ENCODE data around the gene CCDC88C.
"Not testable (repeated sequence)": the region's sequence is repeated elsewhere in the genome, so short reads cannot be mapped to it uniquely, and the experiment has no call there.

Gene CCDC88C, protein sequence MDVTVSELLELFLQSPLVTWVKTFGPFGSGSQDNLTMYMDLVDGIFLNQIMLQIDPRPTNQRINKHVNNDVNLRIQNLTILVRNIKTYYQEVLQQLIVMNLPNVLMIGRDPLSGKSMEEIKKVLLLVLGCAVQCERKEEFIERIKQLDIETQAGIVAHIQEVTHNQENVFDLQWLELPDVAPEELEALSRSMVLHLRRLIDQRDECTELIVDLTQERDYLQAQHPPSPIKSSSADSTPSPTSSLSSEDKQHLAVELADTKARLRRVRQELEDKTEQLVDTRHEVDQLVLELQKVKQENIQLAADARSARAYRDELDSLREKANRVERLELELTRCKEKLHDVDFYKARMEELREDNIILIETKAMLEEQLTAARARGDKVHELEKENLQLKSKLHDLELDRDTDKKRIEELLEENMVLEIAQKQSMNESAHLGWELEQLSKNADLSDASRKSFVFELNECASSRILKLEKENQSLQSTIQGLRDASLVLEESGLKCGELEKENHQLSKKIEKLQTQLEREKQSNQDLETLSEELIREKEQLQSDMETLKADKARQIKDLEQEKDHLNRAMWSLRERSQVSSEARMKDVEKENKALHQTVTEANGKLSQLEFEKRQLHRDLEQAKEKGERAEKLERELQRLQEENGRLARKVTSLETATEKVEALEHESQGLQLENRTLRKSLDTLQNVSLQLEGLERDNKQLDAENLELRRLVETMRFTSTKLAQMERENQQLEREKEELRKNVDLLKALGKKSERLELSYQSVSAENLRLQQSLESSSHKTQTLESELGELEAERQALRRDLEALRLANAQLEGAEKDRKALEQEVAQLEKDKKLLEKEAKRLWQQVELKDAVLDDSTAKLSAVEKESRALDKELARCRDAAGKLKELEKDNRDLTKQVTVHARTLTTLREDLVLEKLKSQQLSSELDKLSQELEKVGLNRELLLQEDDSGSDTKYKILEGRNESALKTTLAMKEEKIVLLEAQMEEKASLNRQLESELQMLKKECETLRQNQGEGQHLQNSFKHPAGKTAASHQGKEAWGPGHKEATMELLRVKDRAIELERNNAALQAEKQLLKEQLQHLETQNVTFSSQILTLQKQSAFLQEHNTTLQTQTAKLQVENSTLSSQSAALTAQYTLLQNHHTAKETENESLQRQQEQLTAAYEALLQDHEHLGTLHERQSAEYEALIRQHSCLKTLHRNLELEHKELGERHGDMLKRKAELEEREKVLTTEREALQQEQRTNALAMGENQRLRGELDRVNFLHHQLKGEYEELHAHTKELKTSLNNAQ (N-terminal part only)

DNA sequence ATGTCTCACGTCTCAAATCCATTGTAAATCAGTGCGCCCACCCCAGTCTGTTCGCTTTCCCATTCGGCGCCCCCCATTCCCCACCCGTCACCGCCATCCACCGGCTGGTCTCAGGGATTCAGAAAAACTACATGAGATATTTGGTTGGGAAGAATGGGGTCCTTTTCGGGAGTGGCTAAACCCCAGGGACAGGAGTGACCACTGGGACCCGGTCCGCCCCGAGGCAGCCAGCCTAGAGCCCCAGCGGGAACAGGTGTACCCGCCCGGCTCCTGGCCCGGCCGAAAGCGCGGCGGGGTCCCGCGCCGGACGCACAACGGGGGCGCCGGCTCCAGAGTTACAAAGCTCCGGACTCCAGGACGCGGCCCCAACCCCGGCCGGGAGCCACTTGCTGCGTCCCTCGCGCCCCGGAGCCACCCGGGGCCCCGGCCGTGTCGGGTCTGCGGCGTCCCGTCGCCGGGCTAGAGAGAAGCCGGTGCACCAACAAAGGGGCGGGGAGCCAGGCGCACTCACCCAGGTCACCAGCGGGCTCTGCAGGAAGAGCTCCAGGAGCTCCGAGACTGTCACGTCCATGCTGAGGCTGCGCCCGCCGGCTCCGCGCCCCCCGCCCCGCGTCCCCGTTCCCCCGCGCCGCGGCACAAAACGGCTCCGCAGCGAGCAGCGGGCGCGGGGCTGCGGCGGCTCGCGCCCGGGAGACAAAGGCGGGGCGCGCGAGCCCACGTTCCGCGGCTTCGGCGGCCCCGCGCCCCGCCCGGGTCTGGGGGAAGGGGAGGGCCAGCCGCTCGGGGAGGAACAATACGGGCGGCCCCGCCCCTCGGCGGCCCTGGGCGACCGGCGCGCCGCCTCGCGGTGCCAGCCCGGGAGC, at the start of gene CCDC88C:
Gene CCDC88C (minus strand): TSS at position 701 of the 863 bp plus-strand sequence. CDS start 130 bp downstream, at position 571.
- peak; percentile 79 for DNase-seq

GRCh38 chr14:91466192-91466591, 48.6 kb upstream of the CCDC88C start:
- no peak for DNase-seq

DNA sequence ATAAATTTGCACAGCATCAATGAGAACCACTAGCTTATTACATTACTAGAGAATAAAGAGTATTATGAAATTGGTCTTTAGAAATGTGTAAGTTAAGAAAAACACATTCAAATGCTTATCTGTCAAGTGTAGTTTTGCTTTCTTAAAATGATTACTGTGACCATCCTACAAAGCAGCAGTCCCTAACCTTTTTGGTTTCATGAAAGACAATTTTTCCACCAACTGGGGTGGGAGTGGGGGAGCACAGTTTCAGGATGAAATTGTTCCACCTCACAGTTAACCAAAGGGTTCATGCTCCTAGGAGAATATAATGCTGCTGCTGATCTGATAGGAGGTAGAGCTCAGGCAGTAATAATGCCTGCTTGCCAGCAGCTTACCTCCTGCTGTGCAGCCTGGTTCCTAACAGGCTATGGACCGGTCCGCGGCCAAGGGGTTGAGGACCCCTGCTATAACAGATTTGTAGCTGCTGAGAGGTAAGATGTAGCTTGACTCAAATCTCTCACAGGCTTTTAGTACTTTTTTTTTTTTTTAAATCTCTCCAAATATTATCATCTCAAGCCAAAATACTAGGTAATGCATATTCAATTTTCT, 47.1 kb upstream of the CCDC88C start:
- peak in 1 of 2 donors; percentile 17 for DNase-seq

DNA sequence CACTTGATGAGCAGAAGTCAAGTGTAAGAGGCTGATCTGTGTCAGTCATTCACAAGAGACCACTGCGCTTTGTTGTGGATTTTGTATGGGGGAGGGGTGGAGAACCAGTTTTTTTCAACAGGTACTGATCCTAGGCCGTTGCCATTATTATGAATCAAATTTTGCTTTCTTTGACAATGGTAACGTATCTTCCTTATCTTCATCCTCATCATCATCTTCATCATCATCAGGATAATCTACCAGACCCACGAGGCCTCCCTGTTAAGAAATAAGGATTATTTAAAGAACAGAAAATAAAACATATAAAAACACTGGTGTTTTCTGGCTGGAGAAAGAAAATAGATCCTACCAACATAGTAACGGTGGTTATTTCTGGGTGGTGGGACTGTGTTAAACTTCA, 41.0 kb upstream of the CCDC88C start:
- no peak for DNase-seq

DNA sequence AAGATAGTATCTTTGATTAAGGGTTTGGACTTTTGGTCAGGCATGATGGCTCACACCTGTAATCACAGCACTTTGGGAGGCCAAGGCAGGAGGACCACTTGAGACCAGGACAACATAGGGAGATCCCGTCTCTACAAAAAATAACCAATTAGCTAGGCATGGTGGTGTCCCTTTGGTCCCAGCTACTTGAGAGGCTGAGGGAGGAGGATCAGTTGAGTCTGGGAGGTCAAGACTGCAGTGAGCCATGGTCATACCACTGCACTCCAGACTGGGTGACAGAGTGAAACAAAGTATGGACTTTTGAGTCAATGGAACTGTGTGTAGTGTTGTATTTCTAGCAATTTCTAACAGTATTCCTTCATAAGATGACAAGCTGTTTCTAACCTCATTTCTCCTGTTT, 38.7 kb upstream of the CCDC88C start:
- no peak for DNase-seq

GRCh38 chr14:91454580-91454979, 37.0 kb upstream of the CCDC88C start:
- DNase-seq: no peak

- DNase-seq: no peak
These were observed 36.5 kb upstream of the CCDC88C start for GRCh38 chr14:91454155-91454554.

- no peak for DNase-seq
These were observed 36.1 kb upstream of the CCDC88C start for GRCh38 chr14:91453744-91454143.

- no peak for DNase-seq
These were observed 26.9 kb upstream of the CCDC88C start for GRCh38 chr14:91444335-91445020.

GRCh38 chr14:91439345-91439744, 21.7 kb upstream of the CCDC88C start:
- no peak for DNase-seq

- no peak for DNase-seq
These were observed 21.2 kb upstream of the CCDC88C start for GRCh38 chr14:91438845-91439244.

DNA sequence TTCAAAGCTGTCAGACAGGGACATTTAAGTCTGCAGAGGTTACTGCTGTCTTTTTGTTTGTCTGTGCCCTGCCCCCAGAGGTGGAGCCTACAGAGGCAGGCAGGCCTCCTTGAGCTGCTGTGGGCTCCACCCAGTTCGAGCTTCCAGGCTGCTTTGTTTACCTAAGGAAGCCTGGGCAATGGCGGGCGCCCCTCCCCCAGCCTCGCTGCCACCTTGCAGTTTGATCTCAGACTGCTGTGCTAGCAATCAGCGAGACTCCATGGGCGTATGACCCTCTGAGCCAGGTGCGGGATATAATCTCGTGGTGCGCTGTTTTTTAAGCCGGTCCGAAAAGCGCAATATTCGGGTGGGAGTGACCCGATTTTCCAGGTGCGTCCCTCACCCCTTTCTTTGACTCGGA, 18.6 kb upstream of the CCDC88C start:
- DNase-seq: not testable (repeated sequence)

DNA sequence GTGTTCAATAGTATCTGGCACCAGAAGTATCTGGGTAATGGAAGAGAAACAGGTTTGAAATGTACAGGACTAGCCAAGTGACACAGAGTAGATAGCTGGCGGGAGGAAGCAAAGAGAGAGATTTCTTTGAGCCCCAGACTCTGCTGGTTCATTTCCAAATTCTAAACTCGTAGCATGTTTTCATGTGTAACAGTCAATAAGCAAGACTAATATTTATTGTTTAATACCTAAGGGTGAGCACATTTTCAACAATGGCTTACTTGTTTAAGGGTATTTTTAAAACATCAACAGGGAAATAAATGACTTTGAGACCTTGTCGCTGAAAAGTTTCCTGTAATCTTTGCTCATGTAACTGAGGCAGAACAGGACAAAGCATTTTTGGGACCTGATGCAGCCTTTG, 11.8 kb upstream of the CCDC88C start:
- no peak for DNase-seq

DNA sequence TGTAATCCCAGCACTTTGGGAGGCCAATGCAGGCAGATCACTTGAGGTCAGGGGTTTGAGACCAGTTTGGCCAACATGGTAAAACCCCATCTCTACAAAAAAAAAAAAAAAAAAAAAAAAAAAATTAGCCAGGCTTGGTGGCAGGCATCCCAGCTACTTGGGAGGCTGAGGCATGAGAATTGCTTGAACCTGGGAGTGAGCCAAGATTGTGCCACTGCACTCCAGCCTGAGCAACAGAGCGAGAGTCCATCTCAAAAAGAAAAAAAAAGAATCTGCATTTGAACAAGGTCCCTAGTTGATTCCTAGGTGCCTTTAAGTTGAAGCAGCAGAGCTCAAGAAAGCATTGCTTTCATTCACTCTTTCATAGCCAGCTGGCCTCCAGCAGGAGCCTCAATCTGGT, 11.3 kb upstream of the CCDC88C start:
- not testable (repeated sequence) for DNase-seq

DNA sequence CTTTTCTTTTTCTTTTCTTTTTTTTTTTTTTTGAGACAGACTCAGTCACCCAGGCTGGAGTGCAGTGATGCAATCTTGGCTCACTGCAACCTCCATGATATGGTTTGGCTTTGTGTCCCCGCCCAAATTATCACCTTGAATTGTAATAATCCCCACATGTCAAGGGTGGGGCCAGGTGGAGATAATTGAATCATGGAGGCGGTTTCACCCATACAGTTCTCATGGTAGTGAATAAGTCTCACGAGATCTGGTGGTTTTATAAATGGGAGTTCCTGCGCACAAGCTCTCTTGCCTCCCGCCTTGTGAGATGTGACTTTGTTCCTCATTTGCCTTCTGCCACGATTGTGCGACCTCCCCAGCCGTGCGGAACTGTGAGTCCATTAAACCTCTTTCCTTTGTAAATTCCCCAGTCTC, 7.9 kb upstream of the CCDC88C start:
- DNase-seq: not testable (repeated sequence)

GRCh38 chr14:91424813-91425530, 7.4 kb upstream of the CCDC88C start:
- no peak for DNase-seq

- no peak for DNase-seq
These were observed 3.1 kb upstream of the CCDC88C start for GRCh38 chr14:91420686-91421085.

GRCh38 chr14:91419451-91419850, 1.8 kb upstream of the CCDC88C start:
- DNase-seq: no peak

DNA sequence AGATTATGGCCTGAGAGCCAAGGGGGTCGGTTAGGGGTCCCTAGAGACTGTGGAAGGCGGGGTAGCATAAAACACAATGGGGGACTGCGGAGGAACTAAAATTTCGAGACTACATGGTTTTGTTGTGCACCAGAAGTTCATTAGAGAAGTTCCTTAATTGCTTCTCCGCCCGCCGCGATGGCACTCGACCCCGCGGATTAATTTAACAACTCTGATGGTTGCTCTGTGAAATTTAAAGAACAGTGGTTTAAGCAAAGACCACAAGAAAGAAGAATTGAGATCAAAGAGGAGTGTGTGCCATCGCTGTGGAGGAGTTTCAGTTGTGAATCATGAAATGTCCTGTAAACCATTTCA, 1.4 kb upstream of the CCDC88C start:
- DNase-seq: peak in 1 of 2 donors; percentile 57

- peak; percentile 87 to 88 for DNase-seq
These were observed 895 bp upstream of the CCDC88C start for GRCh38 chr14:91418387-91419043.
